ENCODE measurements around the gene DPP10.

DPP10 gene

GRCh38 chr2:115569547-115569946 lies 1127.1 kb downstream of the DPP10 start:
- Histone ChIP-seq H3K36me3 (ENCODE audit: control insufficient read depth in 1 of 2, insufficient read depth in 2 of 2, low read length in 2 of 2) (no peaks in the 10 kb centered on the region), H4K8ac (ENCODE audit: low read depth, low read length) (no peak overlapping the region), H3K9me3 (ENCODE audit: insufficient read depth, low read depth, low read length) (no peaks in the 10 kb centered on the region), H3K18ac (ENCODE audit: low read length) (no peak overlapping the region), H2BK12ac (ENCODE audit: low read length) (no peak overlapping the region), H2BK5ac (ENCODE audit: low read depth, low read length, poor library complexity) (no peak overlapping the region), H3K14ac (ENCODE audit: low read length) (no peak overlapping the region), H4K91ac (ENCODE audit: low read depth, low read length) (no peak overlapping the region), H2BK120ac (ENCODE audit: insufficient read depth, low read length, poor library complexity) (no peak overlapping the region), H3K4ac (ENCODE audit: low read depth, low read length) (no peak overlapping the region), H3K23ac (ENCODE audit: low read length) (no peak overlapping the region), H3K4me3 (ENCODE audit: low read depth, low read length) (no peak overlapping the region), H4K12ac (ENCODE audit: low read depth, low read length) (no peak overlapping the region), H3K79me1 (ENCODE audit: low read length) (no peaks in the 10 kb centered on the region), H3K4me2 (ENCODE audit: low read length) (no peak overlapping the region), H3K27ac (ENCODE audit: low read depth, low read length) (no peak overlapping the region), H2AK5ac (ENCODE audit: low read length) (no peak overlapping the region), H3K79me2 (ENCODE audit: control insufficient read depth, insufficient read depth, low read length, poor library complexity) (no peaks in the 10 kb centered on the region), H3K4me1 (ENCODE audit: control insufficient read depth in 1 of 2, insufficient read depth in 2 of 2, low read length in 2 of 2) (peaks cover 0 to 4% of the 10 kb centered on the region in 2 experiments), H3K9ac (ENCODE audit: low read length) (no peak overlapping the region), H3K27me3 (ENCODE audit: insufficient read depth, low read length) (no peaks in the 10 kb centered on the region), H2AFZ (ENCODE audit: insufficient read depth, low read length, poor library complexity) (no peak overlapping the region)
- no CpG with 5 or more reads among the region's 2 CpGs for WGBS (ENCODE audit: extremely low coverage, insufficient coverage, insufficient read length)
- DNase-seq, result peak; percentile 38 to 42

DNA sequence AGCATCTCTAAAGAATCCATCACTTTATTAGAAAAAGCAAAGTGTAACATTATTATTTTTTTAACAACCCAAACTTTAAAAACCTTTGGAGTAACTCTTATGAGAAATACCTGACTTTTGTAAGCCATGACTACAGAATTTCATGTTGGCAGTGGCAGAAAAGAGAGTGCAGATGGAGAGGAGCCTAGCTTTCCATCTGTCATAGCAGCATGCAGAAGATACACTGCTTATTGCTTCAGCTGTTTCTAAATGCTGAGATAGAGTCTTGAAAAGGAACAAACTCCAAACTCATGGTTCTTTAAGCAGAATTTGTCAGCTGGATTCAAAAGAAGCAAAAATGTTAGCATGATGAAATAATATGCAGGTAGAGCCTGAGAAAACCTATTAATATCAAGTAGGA lies 1130.3 kb downstream of the DPP10 start:
- Histone ChIP-seq H3K9me3 (ENCODE audit: insufficient read depth, low read depth, low read length) (no peaks in the 10 kb centered on the region), H4K12ac (ENCODE audit: low read depth, low read length) (no peak overlapping the region), H3K4me3 (ENCODE audit: low read depth, low read length) (no peak overlapping the region), H3K79me2 (ENCODE audit: control insufficient read depth, insufficient read depth, low read length, poor library complexity) (no peaks in the 10 kb centered on the region), H3K36me3 (ENCODE audit: control insufficient read depth in 1 of 2, insufficient read depth in 2 of 2, low read length in 2 of 2) (no peaks in the 10 kb centered on the region), H3K79me1 (ENCODE audit: low read length) (no peaks in the 10 kb centered on the region), H3K9ac (ENCODE audit: low read length) (no peak overlapping the region), H2BK5ac (ENCODE audit: low read depth, low read length, poor library complexity) (no peak overlapping the region), H3K14ac (ENCODE audit: low read length) (no peak overlapping the region), H2AK5ac (ENCODE audit: low read length) (no peak overlapping the region), H4K8ac (ENCODE audit: low read depth, low read length) (no peak overlapping the region), H2BK120ac (ENCODE audit: insufficient read depth, low read length, poor library complexity) (no peak overlapping the region), H3K23ac (ENCODE audit: low read length) (no peak overlapping the region), H3K4ac (ENCODE audit: low read depth, low read length) (no peak overlapping the region), H3K27me3 (ENCODE audit: insufficient read depth, low read length) (no peaks in the 10 kb centered on the region), H3K4me1 (ENCODE audit: control insufficient read depth in 1 of 2, insufficient read depth in 2 of 2, low read length in 2 of 2) (peaks cover 5 to 9% of the 10 kb centered on the region in 2 experiments), H4K91ac (ENCODE audit: low read depth, low read length) (no peak overlapping the region), H3K18ac (ENCODE audit: low read length) (no peak overlapping the region), H3K4me2 (ENCODE audit: low read length) (no peak overlapping the region), H3K27ac (ENCODE audit: low read depth, low read length) (no peak overlapping the region), H2BK12ac (ENCODE audit: low read length) (no peak overlapping the region), H2AFZ (ENCODE audit: insufficient read depth, low read length, poor library complexity) (no peak overlapping the region)
- no peak for DNase-seq

- Histone ChIP-seq H3K27ac (ENCODE audit: low read depth, low read length) (no peak overlapping the region), H3K4ac (ENCODE audit: low read depth, low read length) (no peak overlapping the region), H3K23ac (ENCODE audit: low read length) (no peak overlapping the region), H2BK120ac (ENCODE audit: insufficient read depth, low read length, poor library complexity) (no peak overlapping the region), H3K36me3 (ENCODE audit: control insufficient read depth in 1 of 2, insufficient read depth in 2 of 2, low read length in 2 of 2) (no peaks in the 10 kb centered on the region), H3K14ac (ENCODE audit: low read length) (no peak overlapping the region), H3K4me1 (ENCODE audit: control insufficient read depth in 1 of 2, insufficient read depth in 2 of 2, low read length in 2 of 2) (peaks cover 5 to 9% of the 10 kb centered on the region in 2 experiments), H3K79me1 (ENCODE audit: low read length) (no peaks in the 10 kb centered on the region), H4K91ac (ENCODE audit: low read depth, low read length) (no peak overlapping the region), H2BK5ac (ENCODE audit: low read depth, low read length, poor library complexity) (no peak overlapping the region), H2AFZ (ENCODE audit: insufficient read depth, low read length, poor library complexity) (no peak overlapping the region), H2AK5ac (ENCODE audit: low read length) (no peak overlapping the region), H3K27me3 (ENCODE audit: insufficient read depth, low read length) (no peaks in the 10 kb centered on the region), H3K9ac (ENCODE audit: low read length) (no peak overlapping the region), H3K9me3 (ENCODE audit: insufficient read depth, low read depth, low read length) (no peaks in the 10 kb centered on the region), H3K18ac (ENCODE audit: low read length) (no peak overlapping the region), H3K4me2 (ENCODE audit: low read length) (no peak overlapping the region), H4K8ac (ENCODE audit: low read depth, low read length) (no peak overlapping the region), H2BK12ac (ENCODE audit: low read length) (no peak overlapping the region), H4K12ac (ENCODE audit: low read depth, low read length) (no peak overlapping the region), H3K79me2 (ENCODE audit: control insufficient read depth, insufficient read depth, low read length, poor library complexity) (no peaks in the 10 kb centered on the region), H3K4me3 (ENCODE audit: low read depth, low read length) (no peak overlapping the region)
- DNase-seq, result no peak
- WGBS (ENCODE audit: extremely low coverage, insufficient coverage, insufficient read length), result no CpG with 5 or more reads among the region's 4 CpGs
Observed at GRCh38 chr2:115573756-115574155, 1131.3 kb downstream of the DPP10 start.

GRCh38 chr2:115574667-115575066 lies 1132.2 kb downstream of the DPP10 start:
- peak overlapping the region; percentile 52 for H3K27ac ChIP-seq (ENCODE audit: low read depth, low read length)
- H3K23ac ChIP-seq (ENCODE audit: low read length), result no peak overlapping the region
- H3K9ac ChIP-seq (ENCODE audit: low read length), result no peak overlapping the region
- no peaks in the 10 kb centered on the region for H3K79me1 ChIP-seq (ENCODE audit: low read length)
- no peaks in the 10 kb centered on the region for H3K9me3 ChIP-seq (ENCODE audit: insufficient read depth, low read depth, low read length)
- H3K4me1 ChIP-seq (ENCODE audit: control insufficient read depth in 1 of 2, insufficient read depth in 2 of 2, low read length in 2 of 2), result peaks cover 5 to 9% of the 10 kb centered on the region in 2 experiments
- H3K14ac ChIP-seq (ENCODE audit: low read length), result no peak overlapping the region
- H4K12ac ChIP-seq (ENCODE audit: low read depth, low read length), result no peak overlapping the region
- no peak overlapping the region for H2BK5ac ChIP-seq (ENCODE audit: low read depth, low read length, poor library complexity)
- no peaks in the 10 kb centered on the region for H3K36me3 ChIP-seq (ENCODE audit: control insufficient read depth in 1 of 2, insufficient read depth in 2 of 2, low read length in 2 of 2)
- no peak overlapping the region for H2BK120ac ChIP-seq (ENCODE audit: insufficient read depth, low read length, poor library complexity)
- WGBS (ENCODE audit: extremely low coverage, insufficient coverage, insufficient read length), result no CpG with 5 or more reads among the region's 5 CpGs
- DNase-seq, result no peak
- no peaks in the 10 kb centered on the region for H3K79me2 ChIP-seq (ENCODE audit: control insufficient read depth, insufficient read depth, low read length, poor library complexity)
- H3K27me3 ChIP-seq (ENCODE audit: insufficient read depth, low read length), result no peaks in the 10 kb centered on the region
- no peak overlapping the region for H2BK12ac ChIP-seq (ENCODE audit: low read length)
- H2AK5ac ChIP-seq (ENCODE audit: low read length), result no peak overlapping the region
- no peak overlapping the region for H4K8ac ChIP-seq (ENCODE audit: low read depth, low read length)
- no peak overlapping the region for H3K18ac ChIP-seq (ENCODE audit: low read length)
- no peak overlapping the region for H3K4ac ChIP-seq (ENCODE audit: low read depth, low read length)
- H3K4me3 ChIP-seq (ENCODE audit: low read depth, low read length), result no peak overlapping the region
- no peak overlapping the region for H2AFZ ChIP-seq (ENCODE audit: insufficient read depth, low read length, poor library complexity)
- no peak overlapping the region for H3K4me2 ChIP-seq (ENCODE audit: low read length)
- H4K91ac ChIP-seq (ENCODE audit: low read depth, low read length), result no peak overlapping the region
